NB4 (cell line): Measurements from ENCODE around the gene CREBBP.

ENCODE experiments used
- MYC ChIP-seq: IDR thresholded peaks from 2 replicates; pipeline ENCODE4 v1.6.1; 2011; ENCODE audit warnings: low read depth, low read length
- POLR2A ChIP-seq: IDR thresholded peaks from 2 replicates; pipeline ENCODE4 v1.6.1; 2011; ENCODE audit warnings: mild to moderate bottlenecking; ENCODE audit not compliant: insufficient read length; ENCODE audit errors: extremely low read depth
- TF ChIP-seq, protein P1 (sequence below): IDR thresholded peaks from one replicate; pipeline ENCODE4 v1.5.1; 2012; ENCODE audit warnings: low read depth, low read length
- TF ChIP-seq, protein P2 (sequence below): IDR thresholded peaks from 2 replicates; pipeline ENCODE4 v1.6.1; 2011; ENCODE audit warnings: low read depth, low read length

DNA sequence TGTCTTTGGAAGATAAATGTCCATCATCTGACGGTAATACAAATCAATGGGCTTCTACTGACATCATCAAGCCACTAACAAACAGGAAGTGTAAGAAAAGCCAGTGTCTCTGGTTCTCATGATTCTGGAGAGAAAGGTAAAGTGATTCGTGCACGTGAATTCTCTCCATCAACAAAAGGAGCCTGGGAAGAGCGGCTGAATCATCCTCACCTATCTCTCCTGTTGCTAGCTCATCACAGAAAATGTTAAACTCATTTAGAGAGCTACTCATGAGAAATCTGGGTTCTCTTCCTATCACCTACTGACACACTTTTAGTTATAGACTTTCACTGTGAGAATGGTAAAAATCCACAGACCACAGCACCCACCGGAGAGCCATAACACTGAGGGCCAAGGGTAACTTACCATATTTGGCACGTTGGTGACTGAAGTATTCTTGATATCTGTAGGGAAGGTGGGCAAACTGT lies 70.3 kb downstream of the CREBBP start:
- TF ChIP-seq, protein P1, sequence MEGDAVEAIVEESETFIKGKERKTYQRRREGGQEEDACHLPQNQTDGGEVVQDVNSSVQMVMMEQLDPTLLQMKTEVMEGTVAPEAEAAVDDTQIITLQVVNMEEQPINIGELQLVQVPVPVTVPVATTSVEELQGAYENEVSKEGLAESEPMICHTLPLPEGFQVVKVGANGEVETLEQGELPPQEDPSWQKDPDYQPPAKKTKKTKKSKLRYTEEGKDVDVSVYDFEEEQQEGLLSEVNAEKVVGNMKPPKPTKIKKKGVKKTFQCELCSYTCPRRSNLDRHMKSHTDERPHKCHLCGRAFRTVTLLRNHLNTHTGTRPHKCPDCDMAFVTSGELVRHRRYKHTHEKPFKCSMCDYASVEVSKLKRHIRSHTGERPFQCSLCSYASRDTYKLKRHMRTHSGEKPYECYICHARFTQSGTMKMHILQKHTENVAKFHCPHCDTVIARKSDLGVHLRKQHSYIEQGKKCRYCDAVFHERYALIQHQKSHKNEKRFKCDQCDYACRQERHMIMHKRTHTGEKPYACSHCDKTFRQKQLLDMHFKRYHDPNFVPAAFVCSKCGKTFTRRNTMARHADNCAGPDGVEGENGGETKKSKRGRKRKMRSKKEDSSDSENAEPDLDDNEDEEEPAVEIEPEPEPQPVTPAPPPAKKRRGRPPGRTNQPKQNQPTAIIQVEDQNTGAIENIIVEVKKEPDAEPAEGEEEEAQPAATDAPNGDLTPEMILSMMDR, result no peak
- TF ChIP-seq POLR2A (no peak), MYC (no peak)
- TF ChIP-seq, protein P2, sequence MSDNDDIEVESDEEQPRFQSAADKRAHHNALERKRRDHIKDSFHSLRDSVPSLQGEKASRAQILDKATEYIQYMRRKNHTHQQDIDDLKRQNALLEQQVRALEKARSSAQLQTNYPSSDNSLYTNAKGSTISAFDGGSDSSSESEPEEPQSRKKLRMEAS, result no peak
